GM23338 (cell line): ENCODE data around the gene RYR2.

Experiments
- CREB1 ChIP-seq: fragments of 250-450 bp; sonication (Bioruptor Pico); IDR thresholded peaks from 2 replicates; pipeline ENCODE4 v1.5.0; 2020; ENCODE audit warnings: low read depth, mild to moderate bottlenecking, moderate library complexity
- EZH2 ChIP-seq: fragments of 200-600 bp; sonication (generic); IDR thresholded peaks from one replicate; pipeline ENCODE4 v1.8.0; 2017; ENCODE audit warnings: antibody characterized with exemption, mild to moderate bottlenecking, low read depth; ENCODE audit not compliant: unreplicated experiment
- EZH2phosphoT487 ChIP-seq: fragments of 200-600 bp; sonication (generic); IDR thresholded peaks from one replicate; pipeline ENCODE4 v1.8.1; 2018; ENCODE audit warnings: antibody characterized with exemption; ENCODE audit not compliant: unreplicated experiment
- JUNB ChIP-seq: IDR thresholded peaks from one replicate; pipeline ENCODE4 v1.6.1; 2016; ENCODE audit warnings: antibody characterized with exemption; ENCODE audit not compliant: unreplicated experiment
- NANOG ChIP-seq: IDR thresholded peaks from 2 replicates; pipeline ENCODE4 v1.6.1; 2016; ENCODE audit warnings: antibody characterized with exemption, borderline replicate concordance
- POLR2AphosphoS5 ChIP-seq: IDR thresholded peaks from 2 replicates; pipeline ENCODE4 v1.6.1; 2016; ENCODE audit warnings: antibody characterized with exemption, low read depth
- STAT1 ChIP-seq: IDR thresholded peaks from one replicate; pipeline ENCODE4 v1.6.1; 2016; ENCODE audit warnings: antibody characterized with exemption; ENCODE audit not compliant: unreplicated experiment
- ZNF114 ChIP-seq: fragments of 250-450 bp; sonication (Bioruptor Pico); IDR thresholded peaks from 2 replicates; pipeline ENCODE4 v1.5.0; 2020; ENCODE audit warnings: mild to moderate bottlenecking, moderate library complexity
- ZNF331 ChIP-seq: fragments of 250-450 bp; sonication (Bioruptor Pico); IDR thresholded peaks from 2 replicates; pipeline ENCODE4 v1.5.0; 2020; ENCODE audit warnings: low read depth, mild to moderate bottlenecking, moderate library complexity
- TF ChIP-seq, protein P1 (sequence below), 2 experiments: fragments of 200-600 bp in 1 of 2; sonication (generic) in 1 of 2; conservative IDR thresholded peaks; 2 replicates each; pipeline versions ENCODE4 v1.5.1 to v1.6.1; 2016 to 2017; ENCODE audit warnings: antibody characterized with exemption in 2 of 2, low read depth in 2 of 2, mild to moderate bottlenecking in 2 of 2, moderate library complexity in 1 of 2
- TF ChIP-seq, protein P2 (sequence below): IDR thresholded peaks from one replicate; pipeline ENCODE4 v1.6.1; 2018; ENCODE audit warnings: antibody characterized with exemption; ENCODE audit not compliant: unreplicated experiment
- TF ChIP-seq, protein P3 (sequence below): IDR thresholded peaks from 2 replicates; pipeline ENCODE4 v1.6.1; 2016; ENCODE audit warnings: antibody characterized with exemption

DNA sequence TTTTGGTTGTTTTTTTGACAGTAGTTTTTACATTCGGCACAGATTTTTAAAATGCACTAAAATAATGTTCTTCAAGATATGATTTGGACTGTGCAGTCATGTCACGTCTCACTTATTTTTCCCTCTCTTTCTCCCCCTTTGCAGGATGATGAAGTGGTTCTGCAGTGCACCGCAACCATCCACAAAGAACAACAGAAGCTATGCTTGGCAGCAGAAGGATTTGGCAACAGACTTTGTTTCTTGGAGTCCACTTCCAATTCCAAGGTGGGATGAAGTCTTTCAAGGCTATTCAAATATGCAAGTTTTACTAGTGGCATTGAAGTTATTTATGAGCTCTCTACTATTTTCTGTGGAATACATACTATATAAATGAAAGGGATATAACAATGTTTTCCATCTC, 228.4 kb downstream of the RYR2 start:
- TF ChIP-seq, protein P1, sequence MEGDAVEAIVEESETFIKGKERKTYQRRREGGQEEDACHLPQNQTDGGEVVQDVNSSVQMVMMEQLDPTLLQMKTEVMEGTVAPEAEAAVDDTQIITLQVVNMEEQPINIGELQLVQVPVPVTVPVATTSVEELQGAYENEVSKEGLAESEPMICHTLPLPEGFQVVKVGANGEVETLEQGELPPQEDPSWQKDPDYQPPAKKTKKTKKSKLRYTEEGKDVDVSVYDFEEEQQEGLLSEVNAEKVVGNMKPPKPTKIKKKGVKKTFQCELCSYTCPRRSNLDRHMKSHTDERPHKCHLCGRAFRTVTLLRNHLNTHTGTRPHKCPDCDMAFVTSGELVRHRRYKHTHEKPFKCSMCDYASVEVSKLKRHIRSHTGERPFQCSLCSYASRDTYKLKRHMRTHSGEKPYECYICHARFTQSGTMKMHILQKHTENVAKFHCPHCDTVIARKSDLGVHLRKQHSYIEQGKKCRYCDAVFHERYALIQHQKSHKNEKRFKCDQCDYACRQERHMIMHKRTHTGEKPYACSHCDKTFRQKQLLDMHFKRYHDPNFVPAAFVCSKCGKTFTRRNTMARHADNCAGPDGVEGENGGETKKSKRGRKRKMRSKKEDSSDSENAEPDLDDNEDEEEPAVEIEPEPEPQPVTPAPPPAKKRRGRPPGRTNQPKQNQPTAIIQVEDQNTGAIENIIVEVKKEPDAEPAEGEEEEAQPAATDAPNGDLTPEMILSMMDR (conservative IDR thresholded peaks at IDR 0.05; ENCODE audit: low read depth in 2 of 2): no peak
- TF ChIP-seq POLR2AphosphoS5 (no peak), JUNB (no peak), CREB1 (CRISPR knock-in tag) (no peak), EZH2 (no peak), EZH2phosphoT487 (no peak), ZNF114 (no peak), STAT1 (no peak), NANOG (no peak), ZNF331 (no peak)
- TF ChIP-seq, protein P2, sequence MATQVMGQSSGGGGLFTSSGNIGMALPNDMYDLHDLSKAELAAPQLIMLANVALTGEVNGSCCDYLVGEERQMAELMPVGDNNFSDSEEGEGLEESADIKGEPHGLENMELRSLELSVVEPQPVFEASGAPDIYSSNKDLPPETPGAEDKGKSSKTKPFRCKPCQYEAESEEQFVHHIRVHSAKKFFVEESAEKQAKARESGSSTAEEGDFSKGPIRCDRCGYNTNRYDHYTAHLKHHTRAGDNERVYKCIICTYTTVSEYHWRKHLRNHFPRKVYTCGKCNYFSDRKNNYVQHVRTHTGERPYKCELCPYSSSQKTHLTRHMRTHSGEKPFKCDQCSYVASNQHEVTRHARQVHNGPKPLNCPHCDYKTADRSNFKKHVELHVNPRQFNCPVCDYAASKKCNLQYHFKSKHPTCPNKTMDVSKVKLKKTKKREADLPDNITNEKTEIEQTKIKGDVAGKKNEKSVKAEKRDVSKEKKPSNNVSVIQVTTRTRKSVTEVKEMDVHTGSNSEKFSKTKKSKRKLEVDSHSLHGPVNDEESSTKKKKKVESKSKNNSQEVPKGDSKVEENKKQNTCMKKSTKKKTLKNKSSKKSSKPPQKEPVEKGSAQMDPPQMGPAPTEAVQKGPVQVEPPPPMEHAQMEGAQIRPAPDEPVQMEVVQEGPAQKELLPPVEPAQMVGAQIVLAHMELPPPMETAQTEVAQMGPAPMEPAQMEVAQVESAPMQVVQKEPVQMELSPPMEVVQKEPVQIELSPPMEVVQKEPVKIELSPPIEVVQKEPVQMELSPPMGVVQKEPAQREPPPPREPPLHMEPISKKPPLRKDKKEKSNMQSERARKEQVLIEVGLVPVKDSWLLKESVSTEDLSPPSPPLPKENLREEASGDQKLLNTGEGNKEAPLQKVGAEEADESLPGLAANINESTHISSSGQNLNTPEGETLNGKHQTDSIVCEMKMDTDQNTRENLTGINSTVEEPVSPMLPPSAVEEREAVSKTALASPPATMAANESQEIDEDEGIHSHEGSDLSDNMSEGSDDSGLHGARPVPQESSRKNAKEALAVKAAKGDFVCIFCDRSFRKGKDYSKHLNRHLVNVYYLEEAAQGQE: no peak
- TF ChIP-seq, protein P3, sequence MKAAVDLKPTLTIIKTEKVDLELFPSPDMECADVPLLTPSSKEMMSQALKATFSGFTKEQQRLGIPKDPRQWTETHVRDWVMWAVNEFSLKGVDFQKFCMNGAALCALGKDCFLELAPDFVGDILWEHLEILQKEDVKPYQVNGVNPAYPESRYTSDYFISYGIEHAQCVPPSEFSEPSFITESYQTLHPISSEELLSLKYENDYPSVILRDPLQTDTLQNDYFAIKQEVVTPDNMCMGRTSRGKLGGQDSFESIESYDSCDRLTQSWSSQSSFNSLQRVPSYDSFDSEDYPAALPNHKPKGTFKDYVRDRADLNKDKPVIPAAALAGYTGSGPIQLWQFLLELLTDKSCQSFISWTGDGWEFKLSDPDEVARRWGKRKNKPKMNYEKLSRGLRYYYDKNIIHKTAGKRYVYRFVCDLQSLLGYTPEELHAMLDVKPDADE: no peak
